ENCODE results near the gene TBKBP1.

Gene TBKBP1

GRCh38 chr17:47728214-47728877, 34.4 kb downstream of the TBKBP1 start:
- Histone ChIP-seq H3K79me2 (ENCODE audit: insufficient read depth, low read depth) (no peaks in the 10 kb centered on the region), H4K20me1 (ENCODE audit: insufficient read depth) (no peaks in the 10 kb centered on the region), H3K4me2 (no peak overlapping the region), H2AFZ (ENCODE audit: low read depth) (no peak overlapping the region), H3K9ac (no peak overlapping the region), H3K4me3 (IDR thresholded peaks at IDR 0.05; ENCODE audit: insufficient read depth, low read depth, low read length) (no peak overlapping the region), H3K4me1 (ENCODE audit: low read depth, poor library complexity, severe bottlenecking) (no peaks in the 10 kb centered on the region), H3K27ac (no peak overlapping the region), H3K27me3 (ENCODE audit: insufficient read depth, low read depth) (0 out of 2 replicates have a peak, but pooled peaks cover 3% of the 10 kb centered on the region), H3K36me3 (ENCODE audit: insufficient read depth) (no peaks in the 10 kb centered on the region)
- TF ChIP-seq CTCF (conservative IDR thresholded peaks at IDR 0.05; ENCODE audit: low read depth, low read length) = no peak

- Histone ChIP-seq H3K4me1 (ENCODE audit: low read depth, poor library complexity, severe bottlenecking) (no peaks in the 10 kb centered on the region), H3K27ac (no peak overlapping the region), H2AFZ (ENCODE audit: low read depth) (no peak overlapping the region), H3K9ac (no peak overlapping the region), H4K20me1 (ENCODE audit: insufficient read depth) (no peaks in the 10 kb centered on the region), H3K27me3 (ENCODE audit: insufficient read depth, low read depth) (0 out of 2 replicates have a peak, but pooled peaks cover 3% of the 10 kb centered on the region), H3K4me2 (no peak overlapping the region), H3K79me2 (ENCODE audit: insufficient read depth, low read depth) (no peaks in the 10 kb centered on the region), H3K4me3 (IDR thresholded peaks at IDR 0.05; ENCODE audit: insufficient read depth, low read depth, low read length) (no peak overlapping the region), H3K36me3 (ENCODE audit: insufficient read depth) (no peaks in the 10 kb centered on the region)
- TF ChIP-seq CTCF (conservative IDR thresholded peaks at IDR 0.05; ENCODE audit: low read depth, low read length) = no peak
Observed at GRCh38 chr17:47729476-47729875, 35.5 kb downstream of the TBKBP1 start.

- H3K36me3 ChIP-seq (ENCODE audit: insufficient read depth) = no peaks in the 10 kb centered on the region
- no peak for TF ChIP-seq CTCF (conservative IDR thresholded peaks at IDR 0.05; ENCODE audit: low read depth, low read length)
- H3K27me3 ChIP-seq (ENCODE audit: insufficient read depth, low read depth) = peaks cover 3% of the 10 kb centered on the region; the same call in 1 of the 2 replicates
- H3K4me2 ChIP-seq = no peak overlapping the region
- H4K20me1 ChIP-seq (ENCODE audit: insufficient read depth) = no peaks in the 10 kb centered on the region
- H3K79me2 ChIP-seq (ENCODE audit: insufficient read depth, low read depth) = no peaks in the 10 kb centered on the region
- H2AFZ ChIP-seq (ENCODE audit: low read depth) = no peak overlapping the region
- H3K27ac ChIP-seq = no peak overlapping the region
- H3K4me1 ChIP-seq (ENCODE audit: low read depth, poor library complexity, severe bottlenecking) = no peaks in the 10 kb centered on the region
- H3K4me3 ChIP-seq (IDR thresholded peaks at IDR 0.05; ENCODE audit: insufficient read depth, low read depth, low read length) = no peak overlapping the region
- H3K9ac ChIP-seq = no peak overlapping the region
Observed at GRCh38 chr17:47730681-47731080, 36.7 kb downstream of the TBKBP1 start.

GRCh38 chr17:47731396-47731795, 37.4 kb downstream of the TBKBP1 start:
- Histone ChIP-seq H2AFZ (ENCODE audit: low read depth) (no peak overlapping the region), H3K4me1 (ENCODE audit: low read depth, poor library complexity, severe bottlenecking) (no peaks in the 10 kb centered on the region), H3K4me2 (no peak overlapping the region), H3K79me2 (ENCODE audit: insufficient read depth, low read depth) (no peaks in the 10 kb centered on the region), H3K27ac (no peak overlapping the region), H4K20me1 (ENCODE audit: insufficient read depth) (no peaks in the 10 kb centered on the region), H3K27me3 (ENCODE audit: insufficient read depth, low read depth) (peaks cover 3% of the 10 kb centered on the region; the same call in 1 of the 2 replicates), H3K9ac (no peak overlapping the region), H3K4me3 (IDR thresholded peaks at IDR 0.05; ENCODE audit: insufficient read depth, low read depth, low read length) (no peak overlapping the region), H3K36me3 (ENCODE audit: insufficient read depth) (no peaks in the 10 kb centered on the region)
- TF ChIP-seq CTCF (conservative IDR thresholded peaks at IDR 0.05; ENCODE audit: low read depth, low read length) = no peak
